Measurements from ENCODE around the gene STAM2. TPM values are rescaled to one million over a fixed set of nuclear protein-coding genes. Genes with fewer than 3 reads are reported as not detected.

STAM2 gene
- total RNA-seq, 1 experiment from 2014 or later = 14.2 TPM

DNA sequence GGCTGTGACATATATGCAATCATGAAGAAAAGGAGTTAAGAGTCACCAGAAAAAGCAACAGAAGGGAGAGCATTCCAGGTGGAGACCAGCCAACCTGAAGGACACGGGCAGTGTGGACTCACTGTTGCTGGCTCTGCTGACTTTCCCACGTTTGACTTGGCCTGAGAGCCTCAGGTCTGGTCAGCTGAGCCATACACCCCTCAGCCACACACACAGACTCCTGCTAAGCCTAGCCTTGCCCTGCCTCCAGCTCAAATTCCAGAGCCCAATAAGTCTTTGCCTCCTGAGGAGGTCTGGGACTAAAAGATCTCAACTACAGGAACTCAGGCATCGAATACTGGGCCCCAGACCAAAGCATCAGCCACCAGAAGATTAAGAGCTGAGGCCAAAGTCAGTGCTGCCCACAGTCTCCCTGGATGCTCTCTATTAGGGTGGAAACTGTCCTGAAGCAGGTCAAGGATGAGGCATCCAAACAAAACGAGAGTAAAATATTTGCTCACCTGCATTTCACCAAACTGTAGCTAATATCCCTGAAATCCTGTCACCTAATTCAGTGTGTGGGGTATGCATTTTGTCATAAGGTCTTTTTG is 100.0 kb downstream of the STAM2 start:
- no CpG with 5 or more reads among the region's 4 CpGs for WGBS (ENCODE audit: extremely low coverage, insufficient read length, low lambda C conversion rate)
- no peak for DNase-seq
- no peaks in the 10 kb centered on the region for H3K27me3 Mint-ChIP-seq (ENCODE audit: low read depth)
- H2BK12ac ChIP-seq (ENCODE audit: insufficient read length, low read depth, low read length) = no peak overlapping the region
- H2BK20ac ChIP-seq (ENCODE audit: low read depth, low read length, poor library complexity, severe bottlenecking) = no peak overlapping the region
- no peaks in the 10 kb centered on the region for H4K20me1 ChIP-seq (ENCODE audit: control insufficient read depth, insufficient read depth, insufficient read length)
- H3K27me3 ChIP-seq (ENCODE audit: insufficient read depth, low read length) = no peaks in the 10 kb centered on the region
- peaks cover 13 to 15% of the 10 kb centered on the region in 2 experiments for H3K4me1 Mint-ChIP-seq
- no peak overlapping the region for H3T11ph ChIP-seq (ENCODE audit: low read length)
- H3K4me3 Mint-ChIP-seq = no peak overlapping the region
- H3K18ac ChIP-seq (ENCODE audit: insufficient read length, low read depth, low read length) = no peak overlapping the region
- H3K14ac ChIP-seq (ENCODE audit: insufficient read depth, low read length) = no peak overlapping the region
- H3K79me1 ChIP-seq (ENCODE audit: insufficient read depth, low read depth, low read length, poor library complexity, severe bottlenecking) = no peaks in the 10 kb centered on the region
- H3K36me3 Mint-ChIP-seq (ENCODE audit: insufficient read depth in 1 of 3, low read depth in 3 of 3) = no peaks in the 10 kb centered on the region; a peak in 1 of 7 replicates
- H3K23me2 ChIP-seq (ENCODE audit: insufficient read length, low read depth, low read length, poor library complexity, severe bottlenecking) = no peaks in the 10 kb centered on the region
- peaks cover 7% of the 10 kb centered on the region; the same call in 1 of the 2 replicates for H3K4me1 ChIP-seq (ENCODE audit: insufficient read depth, low read length)
- no peak overlapping the region for H2AK5ac ChIP-seq (ENCODE audit: insufficient read length, low read length)
- H2BK15ac ChIP-seq (ENCODE audit: low read depth, low read length) = no peak overlapping the region
- H3K27ac Mint-ChIP-seq = peak overlapping the region in 1 of 3 experiments; percentile 13; a peak in 1 of 7 replicates
- H3K23ac ChIP-seq (ENCODE audit: insufficient read length, low read depth, low read length) = no peak overlapping the region
- H2BK5ac ChIP-seq (ENCODE audit: insufficient read length, low read length) = no peak overlapping the region
- H3K4me2 ChIP-seq (ENCODE audit: insufficient read depth, insufficient read length, low read length) = no peak overlapping the region
- H3K4ac ChIP-seq (ENCODE audit: low read depth, low read length) = no peak overlapping the region
- no peak overlapping the region for H2BK120ac ChIP-seq (ENCODE audit: low read depth, low read length, poor library complexity, severe bottlenecking)
- no peak overlapping the region for H4K5ac ChIP-seq (ENCODE audit: insufficient read length, low read depth, low read length)
- H3K79me2 ChIP-seq (ENCODE audit: insufficient read depth, low read length) = 0 out of 2 replicates have a peak, but pooled peaks cover 2% of the 10 kb centered on the region
- H4K91ac ChIP-seq (ENCODE audit: insufficient read length, low read depth, low read length) = no peak overlapping the region
- no peaks in the 10 kb centered on the region; a peak in 1 of 5 replicates for H3K9me3 Mint-ChIP-seq
- H3K9ac ChIP-seq (ENCODE audit: extremely low read depth, insufficient read length, low read length) = no peak overlapping the region
- no peak overlapping the region for H4K8ac ChIP-seq (replicated peaks; ENCODE audit: insufficient read length, low read depth, low read length)
- H3K9me3 ChIP-seq (ENCODE audit: control insufficient read depth, low read depth, low read length) = no peaks in the 10 kb centered on the region
- no peak overlapping the region for H3K56ac ChIP-seq (ENCODE audit: insufficient read length, low read depth, low read length)
- no peak overlapping the region for H3K27ac ChIP-seq (ENCODE audit: insufficient read length, low read depth, low read length)
- no peak overlapping the region for H2AFZ ChIP-seq (ENCODE audit: low read length)
- TF ChIP-seq, protein P1, sequence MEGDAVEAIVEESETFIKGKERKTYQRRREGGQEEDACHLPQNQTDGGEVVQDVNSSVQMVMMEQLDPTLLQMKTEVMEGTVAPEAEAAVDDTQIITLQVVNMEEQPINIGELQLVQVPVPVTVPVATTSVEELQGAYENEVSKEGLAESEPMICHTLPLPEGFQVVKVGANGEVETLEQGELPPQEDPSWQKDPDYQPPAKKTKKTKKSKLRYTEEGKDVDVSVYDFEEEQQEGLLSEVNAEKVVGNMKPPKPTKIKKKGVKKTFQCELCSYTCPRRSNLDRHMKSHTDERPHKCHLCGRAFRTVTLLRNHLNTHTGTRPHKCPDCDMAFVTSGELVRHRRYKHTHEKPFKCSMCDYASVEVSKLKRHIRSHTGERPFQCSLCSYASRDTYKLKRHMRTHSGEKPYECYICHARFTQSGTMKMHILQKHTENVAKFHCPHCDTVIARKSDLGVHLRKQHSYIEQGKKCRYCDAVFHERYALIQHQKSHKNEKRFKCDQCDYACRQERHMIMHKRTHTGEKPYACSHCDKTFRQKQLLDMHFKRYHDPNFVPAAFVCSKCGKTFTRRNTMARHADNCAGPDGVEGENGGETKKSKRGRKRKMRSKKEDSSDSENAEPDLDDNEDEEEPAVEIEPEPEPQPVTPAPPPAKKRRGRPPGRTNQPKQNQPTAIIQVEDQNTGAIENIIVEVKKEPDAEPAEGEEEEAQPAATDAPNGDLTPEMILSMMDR (conservative IDR thresholded peaks at IDR 0.05) = no peak

All from H9 (cell line).